HL-60 (cell line): ENCODE results near the gene VPS13D.

ENCODE experiments used
- POLR2AphosphoS5 ChIP-seq: IDR thresholded peaks from 2 replicates; pipeline ENCODE4 v1.6.1; 2012; ENCODE audit warnings: low read depth
- TF ChIP-seq, protein P1 (sequence below): IDR thresholded peaks from one replicate; pipeline ENCODE4 v1.5.1; 2011; ENCODE audit warnings: low read length, control low read depth, inconsistent platforms; ENCODE audit not compliant: insufficient read depth
- TF ChIP-seq, protein P2 (sequence below): IDR thresholded peaks from 2 replicates; pipeline ENCODE4 v1.6.1; 2012; ENCODE audit warnings: low read depth; ENCODE audit not compliant: insufficient replicate concordance

DNA sequence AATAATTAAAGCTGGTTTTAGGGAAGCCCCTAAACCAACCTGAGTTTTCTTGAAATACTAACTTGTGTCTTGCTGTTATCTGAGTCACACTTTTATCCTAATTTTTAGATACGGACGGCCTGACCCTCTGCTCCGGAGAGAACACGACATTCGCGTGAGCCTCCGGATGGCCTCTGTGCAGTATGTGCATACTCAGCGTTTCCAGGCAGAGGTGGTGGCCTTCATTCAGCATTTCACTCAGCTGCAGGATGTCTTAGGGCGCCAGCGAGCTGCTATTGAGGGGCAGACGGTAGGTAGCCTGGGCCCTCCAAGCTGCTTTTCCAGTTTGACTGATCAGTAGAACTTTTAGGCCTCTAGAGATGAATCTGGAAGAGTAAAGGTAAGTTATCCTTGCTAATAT, 63.6 kb downstream of the VPS13D start:
- no peak for TF ChIP-seq POLR2AphosphoS5
- TF ChIP-seq, protein P1, sequence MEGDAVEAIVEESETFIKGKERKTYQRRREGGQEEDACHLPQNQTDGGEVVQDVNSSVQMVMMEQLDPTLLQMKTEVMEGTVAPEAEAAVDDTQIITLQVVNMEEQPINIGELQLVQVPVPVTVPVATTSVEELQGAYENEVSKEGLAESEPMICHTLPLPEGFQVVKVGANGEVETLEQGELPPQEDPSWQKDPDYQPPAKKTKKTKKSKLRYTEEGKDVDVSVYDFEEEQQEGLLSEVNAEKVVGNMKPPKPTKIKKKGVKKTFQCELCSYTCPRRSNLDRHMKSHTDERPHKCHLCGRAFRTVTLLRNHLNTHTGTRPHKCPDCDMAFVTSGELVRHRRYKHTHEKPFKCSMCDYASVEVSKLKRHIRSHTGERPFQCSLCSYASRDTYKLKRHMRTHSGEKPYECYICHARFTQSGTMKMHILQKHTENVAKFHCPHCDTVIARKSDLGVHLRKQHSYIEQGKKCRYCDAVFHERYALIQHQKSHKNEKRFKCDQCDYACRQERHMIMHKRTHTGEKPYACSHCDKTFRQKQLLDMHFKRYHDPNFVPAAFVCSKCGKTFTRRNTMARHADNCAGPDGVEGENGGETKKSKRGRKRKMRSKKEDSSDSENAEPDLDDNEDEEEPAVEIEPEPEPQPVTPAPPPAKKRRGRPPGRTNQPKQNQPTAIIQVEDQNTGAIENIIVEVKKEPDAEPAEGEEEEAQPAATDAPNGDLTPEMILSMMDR: no peak
- TF ChIP-seq, protein P2, sequence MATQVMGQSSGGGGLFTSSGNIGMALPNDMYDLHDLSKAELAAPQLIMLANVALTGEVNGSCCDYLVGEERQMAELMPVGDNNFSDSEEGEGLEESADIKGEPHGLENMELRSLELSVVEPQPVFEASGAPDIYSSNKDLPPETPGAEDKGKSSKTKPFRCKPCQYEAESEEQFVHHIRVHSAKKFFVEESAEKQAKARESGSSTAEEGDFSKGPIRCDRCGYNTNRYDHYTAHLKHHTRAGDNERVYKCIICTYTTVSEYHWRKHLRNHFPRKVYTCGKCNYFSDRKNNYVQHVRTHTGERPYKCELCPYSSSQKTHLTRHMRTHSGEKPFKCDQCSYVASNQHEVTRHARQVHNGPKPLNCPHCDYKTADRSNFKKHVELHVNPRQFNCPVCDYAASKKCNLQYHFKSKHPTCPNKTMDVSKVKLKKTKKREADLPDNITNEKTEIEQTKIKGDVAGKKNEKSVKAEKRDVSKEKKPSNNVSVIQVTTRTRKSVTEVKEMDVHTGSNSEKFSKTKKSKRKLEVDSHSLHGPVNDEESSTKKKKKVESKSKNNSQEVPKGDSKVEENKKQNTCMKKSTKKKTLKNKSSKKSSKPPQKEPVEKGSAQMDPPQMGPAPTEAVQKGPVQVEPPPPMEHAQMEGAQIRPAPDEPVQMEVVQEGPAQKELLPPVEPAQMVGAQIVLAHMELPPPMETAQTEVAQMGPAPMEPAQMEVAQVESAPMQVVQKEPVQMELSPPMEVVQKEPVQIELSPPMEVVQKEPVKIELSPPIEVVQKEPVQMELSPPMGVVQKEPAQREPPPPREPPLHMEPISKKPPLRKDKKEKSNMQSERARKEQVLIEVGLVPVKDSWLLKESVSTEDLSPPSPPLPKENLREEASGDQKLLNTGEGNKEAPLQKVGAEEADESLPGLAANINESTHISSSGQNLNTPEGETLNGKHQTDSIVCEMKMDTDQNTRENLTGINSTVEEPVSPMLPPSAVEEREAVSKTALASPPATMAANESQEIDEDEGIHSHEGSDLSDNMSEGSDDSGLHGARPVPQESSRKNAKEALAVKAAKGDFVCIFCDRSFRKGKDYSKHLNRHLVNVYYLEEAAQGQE: no peak
